Peyer's patch (tissue), 4 donors: Measurements from ENCODE around the gene CRYM.

ENCODE experiments used
- POLR2A ChIP-seq, 2 donors: fragments of 450-650 bp; IDR thresholded peaks; one replicate each; pipeline ENCODE4 v1.5.1; 2017; ENCODE audit warnings: antibody characterized with exemption in 2 of 2, mild to moderate bottlenecking in 2 of 2, moderate library complexity in 2 of 2
- TF ChIP-seq, protein P1 (sequence below), 6 experiments: fragments of 450-650 bp in 4 of 6; fragments of 200-600 bp in 2 of 6; sonication (generic) in 1 of 6; IDR thresholded peaks; one replicate each; pipeline ENCODE4 v1.5.1; 2017 to 2019; ENCODE audit warnings: antibody characterized with exemption in 6 of 6, mild to moderate bottlenecking in 3 of 6, moderate library complexity in 1 of 6

DNA sequence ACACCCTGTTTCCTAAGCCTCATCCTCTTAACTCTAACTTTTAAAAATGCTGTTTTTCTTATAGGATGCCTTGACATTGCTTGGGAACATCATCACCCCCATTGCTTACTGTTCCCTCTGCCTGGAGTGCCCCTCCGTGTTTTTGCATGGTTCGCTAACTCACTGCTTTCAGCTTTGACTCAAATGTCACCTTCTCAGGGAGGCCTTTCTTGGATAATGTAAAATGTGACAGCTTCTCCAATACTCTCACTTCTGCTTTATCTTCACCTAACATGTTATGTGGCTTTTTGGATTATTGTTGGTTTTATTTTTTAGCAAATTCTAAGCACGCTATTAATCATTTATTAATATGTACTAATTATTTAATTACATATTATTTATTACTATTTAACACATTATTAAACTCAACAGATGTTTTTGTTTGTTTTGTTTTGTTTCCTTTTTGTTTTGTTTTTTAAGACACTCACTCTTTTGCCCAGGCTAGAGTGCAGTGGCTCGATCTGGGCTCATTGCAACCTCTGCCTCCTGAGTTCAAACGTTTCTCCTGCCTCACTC lies 3.8 kb downstream of the CRYM start:
- TF ChIP-seq, protein P1, sequence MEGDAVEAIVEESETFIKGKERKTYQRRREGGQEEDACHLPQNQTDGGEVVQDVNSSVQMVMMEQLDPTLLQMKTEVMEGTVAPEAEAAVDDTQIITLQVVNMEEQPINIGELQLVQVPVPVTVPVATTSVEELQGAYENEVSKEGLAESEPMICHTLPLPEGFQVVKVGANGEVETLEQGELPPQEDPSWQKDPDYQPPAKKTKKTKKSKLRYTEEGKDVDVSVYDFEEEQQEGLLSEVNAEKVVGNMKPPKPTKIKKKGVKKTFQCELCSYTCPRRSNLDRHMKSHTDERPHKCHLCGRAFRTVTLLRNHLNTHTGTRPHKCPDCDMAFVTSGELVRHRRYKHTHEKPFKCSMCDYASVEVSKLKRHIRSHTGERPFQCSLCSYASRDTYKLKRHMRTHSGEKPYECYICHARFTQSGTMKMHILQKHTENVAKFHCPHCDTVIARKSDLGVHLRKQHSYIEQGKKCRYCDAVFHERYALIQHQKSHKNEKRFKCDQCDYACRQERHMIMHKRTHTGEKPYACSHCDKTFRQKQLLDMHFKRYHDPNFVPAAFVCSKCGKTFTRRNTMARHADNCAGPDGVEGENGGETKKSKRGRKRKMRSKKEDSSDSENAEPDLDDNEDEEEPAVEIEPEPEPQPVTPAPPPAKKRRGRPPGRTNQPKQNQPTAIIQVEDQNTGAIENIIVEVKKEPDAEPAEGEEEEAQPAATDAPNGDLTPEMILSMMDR (IDR thresholded peaks at IDR 0.05) = no peak
- TF ChIP-seq POLR2A (IDR thresholded peaks at IDR 0.05) = no peak
